GM12801 (cell line): ENCODE measurements around the gene SMOC2.

Experiments used
- TF ChIP-seq, protein P1 (sequence below): IDR thresholded peaks from one replicate; pipeline ENCODE4 v1.5.1; 2011; ENCODE audit warnings: control low read depth; ENCODE audit not compliant: insufficient read length; ENCODE audit errors: extremely low read depth

SMOC2 gene

DNA sequence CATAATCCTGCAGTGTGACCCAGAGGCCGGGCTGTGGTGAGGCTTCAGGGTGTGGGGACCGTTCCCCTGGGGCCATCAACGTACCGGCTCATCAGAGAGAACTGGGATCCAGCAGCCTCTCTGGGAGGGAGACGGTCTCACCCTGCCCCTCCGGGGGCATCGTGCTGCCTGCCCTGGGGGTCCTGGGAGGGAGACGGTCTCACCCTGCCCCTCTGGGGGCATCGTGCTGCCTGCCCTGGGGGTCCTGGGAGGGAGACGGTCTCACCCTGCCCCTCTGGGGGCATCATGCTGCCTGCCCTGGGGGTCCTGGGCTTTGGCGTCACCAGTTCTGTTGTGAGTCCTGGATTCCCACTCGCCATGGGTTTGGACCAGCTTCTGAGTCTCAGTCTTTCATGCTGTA lies 17.1 kb downstream of the SMOC2 start:
- TF ChIP-seq, protein P1, sequence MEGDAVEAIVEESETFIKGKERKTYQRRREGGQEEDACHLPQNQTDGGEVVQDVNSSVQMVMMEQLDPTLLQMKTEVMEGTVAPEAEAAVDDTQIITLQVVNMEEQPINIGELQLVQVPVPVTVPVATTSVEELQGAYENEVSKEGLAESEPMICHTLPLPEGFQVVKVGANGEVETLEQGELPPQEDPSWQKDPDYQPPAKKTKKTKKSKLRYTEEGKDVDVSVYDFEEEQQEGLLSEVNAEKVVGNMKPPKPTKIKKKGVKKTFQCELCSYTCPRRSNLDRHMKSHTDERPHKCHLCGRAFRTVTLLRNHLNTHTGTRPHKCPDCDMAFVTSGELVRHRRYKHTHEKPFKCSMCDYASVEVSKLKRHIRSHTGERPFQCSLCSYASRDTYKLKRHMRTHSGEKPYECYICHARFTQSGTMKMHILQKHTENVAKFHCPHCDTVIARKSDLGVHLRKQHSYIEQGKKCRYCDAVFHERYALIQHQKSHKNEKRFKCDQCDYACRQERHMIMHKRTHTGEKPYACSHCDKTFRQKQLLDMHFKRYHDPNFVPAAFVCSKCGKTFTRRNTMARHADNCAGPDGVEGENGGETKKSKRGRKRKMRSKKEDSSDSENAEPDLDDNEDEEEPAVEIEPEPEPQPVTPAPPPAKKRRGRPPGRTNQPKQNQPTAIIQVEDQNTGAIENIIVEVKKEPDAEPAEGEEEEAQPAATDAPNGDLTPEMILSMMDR = no peak

DNA sequence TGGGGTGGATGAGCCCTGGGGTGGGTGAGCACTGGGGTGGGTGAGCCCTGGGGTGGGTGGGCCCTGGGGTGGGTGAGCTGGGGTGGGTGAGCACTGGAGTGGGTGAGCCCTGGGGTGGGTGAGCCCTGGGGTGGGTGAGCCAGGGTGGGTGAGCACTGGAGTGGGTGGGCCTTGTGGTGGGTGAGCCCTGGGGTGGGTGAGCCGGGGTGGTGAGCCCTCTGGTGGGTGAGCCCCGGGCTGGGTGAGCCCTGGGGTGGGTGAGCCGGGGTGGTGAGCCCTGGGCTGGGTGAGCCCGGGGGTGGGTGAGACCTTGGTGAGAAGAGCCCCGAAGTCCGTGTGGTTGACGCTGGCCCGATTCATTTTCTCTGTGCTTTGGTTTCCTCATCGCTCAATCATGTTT lies 18.6 kb downstream of the SMOC2 start:
- TF ChIP-seq, protein P1 = no peak

DNA sequence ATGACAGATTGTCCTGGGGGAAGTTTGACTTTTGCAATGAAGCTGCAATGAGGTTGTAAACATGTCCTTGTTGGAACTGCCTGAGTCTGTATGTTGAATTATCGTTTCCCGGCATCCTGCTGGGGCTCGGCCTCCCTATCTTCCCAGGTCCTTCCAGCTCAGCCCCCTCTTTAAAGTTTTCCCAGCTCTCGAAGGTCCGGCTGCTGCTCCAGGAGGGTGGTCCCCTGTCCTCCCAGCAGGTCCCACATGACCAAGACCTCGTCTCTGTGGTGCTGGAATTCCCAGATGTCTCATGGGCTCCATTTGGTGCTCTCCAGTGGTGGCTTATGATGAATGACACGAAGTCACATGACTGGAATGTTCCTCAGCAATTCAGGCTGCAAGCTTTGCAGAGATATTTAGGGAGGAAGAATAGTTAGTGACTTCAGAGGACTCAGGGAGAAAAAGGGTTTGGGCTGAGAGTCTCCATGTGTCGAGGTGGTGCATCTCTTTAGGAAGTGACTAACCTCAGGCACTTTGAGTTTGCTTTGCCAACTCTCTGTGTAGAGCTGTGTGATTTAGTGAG lies 21.4 kb downstream of the SMOC2 start:
- TF ChIP-seq, protein P1 = no peak

DNA sequence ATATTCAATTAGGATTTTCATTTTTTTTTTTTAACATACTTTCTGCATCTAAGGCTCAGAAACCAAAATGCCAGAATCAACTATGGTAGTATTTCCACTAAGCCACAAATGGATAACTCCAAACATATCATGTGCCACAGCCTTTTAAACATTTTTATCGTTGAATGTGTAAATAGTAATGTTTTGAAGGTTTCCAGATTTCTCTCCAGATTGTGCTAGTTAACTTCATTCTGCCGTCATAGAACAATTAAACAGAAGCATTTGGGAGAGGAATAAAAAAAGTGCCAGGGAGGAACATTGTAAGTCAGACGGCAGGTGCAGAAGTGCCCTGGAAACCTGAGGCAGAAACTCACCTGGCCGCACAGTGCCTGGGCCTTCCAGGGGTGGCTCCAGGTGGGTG lies 23.6 kb downstream of the SMOC2 start:
- TF ChIP-seq, protein P1 = no peak

DNA sequence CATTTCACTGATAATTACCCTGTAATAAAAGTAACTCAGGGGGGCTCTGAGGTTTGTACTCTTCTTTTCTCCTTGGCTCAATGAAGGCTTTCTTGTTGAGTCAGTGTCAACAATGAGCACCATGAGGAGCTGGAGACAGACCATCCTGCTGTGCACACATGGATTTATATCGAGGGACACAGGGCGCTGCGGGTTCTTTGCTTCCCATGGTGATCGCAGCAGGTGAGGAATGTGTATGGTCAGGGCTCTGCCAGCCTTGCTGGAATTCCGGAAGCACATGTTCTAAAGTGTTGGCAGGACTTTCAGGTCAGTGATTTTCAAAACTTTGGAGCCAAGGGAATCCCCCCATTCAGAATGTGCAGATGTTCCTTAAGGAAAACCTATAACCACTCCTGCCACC lies 27.1 kb downstream of the SMOC2 start:
- TF ChIP-seq, protein P1 = no peak

DNA sequence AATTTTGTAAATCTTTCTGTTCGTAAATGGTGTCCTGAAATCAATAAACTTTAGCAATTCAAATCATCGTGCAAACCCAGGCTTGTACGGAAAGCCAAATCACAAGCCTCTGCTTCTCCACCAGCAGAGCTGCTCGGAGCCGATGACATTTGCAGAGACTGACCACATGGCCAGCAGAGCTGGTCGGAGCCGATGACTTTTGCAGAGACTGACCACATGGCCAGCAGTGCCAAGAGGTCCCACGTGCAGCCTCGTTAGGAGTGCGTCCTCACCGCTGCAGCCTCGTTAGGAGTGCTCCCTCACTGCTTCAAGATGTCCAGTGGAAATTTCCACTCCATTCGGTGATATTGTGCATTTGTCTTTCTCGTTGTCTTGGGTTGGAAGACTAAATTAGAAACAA lies 28.5 kb downstream of the SMOC2 start:
- TF ChIP-seq, protein P1 = no peak

DNA sequence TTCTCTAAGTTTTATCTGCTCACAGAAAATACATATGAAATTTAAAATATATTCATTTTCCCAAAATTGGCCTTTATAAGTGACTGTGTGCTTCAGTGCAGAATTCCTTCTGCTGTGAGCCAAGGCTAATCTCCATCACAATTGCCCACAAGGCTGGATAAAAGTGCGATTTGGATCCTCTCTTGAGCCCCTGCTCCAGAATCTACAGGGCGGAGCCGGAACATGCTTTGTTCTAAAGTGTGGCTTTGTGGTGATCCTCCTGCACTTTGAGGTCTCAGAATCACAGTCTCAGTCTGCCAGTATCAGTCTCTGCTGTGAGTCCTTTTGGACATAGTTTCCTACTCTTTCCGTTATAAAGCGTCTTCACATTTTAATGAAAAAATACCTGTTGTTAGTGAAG lies 28.9 kb downstream of the SMOC2 start:
- TF ChIP-seq, protein P1 = no peak

DNA sequence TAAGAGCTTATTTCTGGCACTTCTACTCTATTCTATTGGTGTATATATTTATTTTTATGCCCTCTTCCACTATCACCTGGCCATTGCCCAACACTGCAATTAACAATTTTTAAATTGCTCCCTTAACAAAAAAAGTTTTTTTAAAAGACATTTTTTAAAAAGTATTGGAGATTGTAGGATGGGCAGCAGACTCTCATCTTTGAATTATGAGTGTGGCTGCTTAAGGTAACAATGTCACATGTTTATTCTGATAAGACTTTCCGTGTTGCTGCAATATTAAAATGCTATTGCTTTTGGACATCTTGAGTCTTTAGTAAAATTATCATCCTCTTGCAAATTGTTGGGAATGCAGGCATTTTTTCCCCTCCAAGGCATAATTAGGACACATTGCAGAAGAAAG lies 31.4 kb downstream of the SMOC2 start:
- TF ChIP-seq, protein P1 = no peak
